ENCODE measurements around the gene CEP83.
"Not testable (repeated sequence)": the region's sequence is repeated elsewhere in the genome, so short reads cannot be mapped to it uniquely, and the experiment has no call there.

The CEP83 gene, protein sequence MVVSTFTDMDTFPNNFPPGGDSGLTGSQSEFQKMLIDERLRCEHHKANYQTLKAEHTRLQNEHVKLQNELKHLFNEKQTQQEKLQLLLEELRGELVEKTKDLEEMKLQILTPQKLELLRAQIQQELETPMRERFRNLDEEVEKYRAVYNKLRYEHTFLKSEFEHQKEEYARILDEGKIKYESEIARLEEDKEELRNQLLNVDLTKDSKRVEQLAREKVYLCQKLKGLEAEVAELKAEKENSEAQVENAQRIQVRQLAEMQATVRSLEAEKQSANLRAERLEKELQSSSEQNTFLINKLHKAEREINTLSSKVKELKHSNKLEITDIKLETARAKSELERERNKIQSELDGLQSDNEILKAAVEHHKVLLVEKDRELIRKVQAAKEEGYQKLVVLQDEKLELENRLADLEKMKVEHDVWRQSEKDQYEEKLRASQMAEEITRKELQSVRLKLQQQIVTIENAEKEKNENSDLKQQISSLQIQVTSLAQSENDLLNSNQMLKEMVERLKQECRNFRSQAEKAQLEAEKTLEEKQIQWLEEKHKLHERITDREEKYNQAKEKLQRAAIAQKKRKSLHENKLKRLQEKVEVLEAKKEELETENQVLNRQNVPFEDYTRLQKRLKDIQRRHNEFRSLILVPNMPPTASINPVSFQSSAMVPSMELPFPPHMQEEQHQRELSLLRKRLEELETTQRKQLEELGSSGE

DNA sequence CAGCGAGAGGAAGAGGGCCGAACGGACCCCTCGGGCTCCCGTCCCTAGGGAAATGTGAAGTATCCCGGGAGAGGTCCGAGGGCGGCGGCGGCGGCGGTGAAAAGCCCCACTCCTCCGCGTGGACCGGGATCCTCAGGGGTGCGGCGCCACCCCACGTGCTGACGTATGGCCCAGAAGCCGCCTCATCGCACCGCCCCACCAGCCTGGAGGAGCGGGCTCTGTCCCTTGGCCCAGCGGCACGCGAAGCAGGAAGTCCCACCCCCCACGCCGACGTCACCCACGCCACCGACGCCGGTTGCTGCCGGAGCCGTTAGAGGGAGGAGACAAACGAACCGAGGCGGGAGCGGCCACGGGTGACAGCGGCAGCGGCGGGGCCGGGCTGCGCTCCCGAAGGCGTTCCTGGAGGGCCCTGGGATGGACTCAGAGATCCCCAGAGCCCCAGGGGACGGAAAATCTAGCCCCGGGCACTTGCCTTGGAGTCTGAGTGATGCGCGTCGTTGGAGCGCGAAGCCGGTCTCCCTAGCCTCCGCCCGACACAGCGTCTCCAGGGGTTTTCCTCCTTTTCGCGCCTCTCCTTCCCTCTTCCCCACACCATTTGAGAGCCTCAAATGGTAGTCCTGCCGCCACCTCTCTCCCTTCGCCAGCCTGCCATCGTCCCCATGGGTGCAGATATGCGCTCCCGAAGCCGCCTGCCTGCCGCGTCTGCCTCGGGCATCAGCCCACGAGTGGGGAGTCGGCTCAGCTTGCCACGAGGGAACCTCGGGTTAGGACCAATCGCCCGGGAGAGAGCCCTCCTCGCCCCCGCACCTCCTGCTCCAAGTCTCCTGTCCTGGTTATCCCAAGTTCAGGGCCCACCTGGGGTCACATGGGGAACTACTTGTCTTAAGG is at the start of gene CEP83:
Gene CEP83, minus strand, starts transcription at position 140 of the 888 bp plus-strand sequence. CDS start 47,377 bp downstream, outside the sequence.
- peak; percentile 92 to 95 for DNase-seq (ENCODE audit: low read depth in 2 of 2)

DNA sequence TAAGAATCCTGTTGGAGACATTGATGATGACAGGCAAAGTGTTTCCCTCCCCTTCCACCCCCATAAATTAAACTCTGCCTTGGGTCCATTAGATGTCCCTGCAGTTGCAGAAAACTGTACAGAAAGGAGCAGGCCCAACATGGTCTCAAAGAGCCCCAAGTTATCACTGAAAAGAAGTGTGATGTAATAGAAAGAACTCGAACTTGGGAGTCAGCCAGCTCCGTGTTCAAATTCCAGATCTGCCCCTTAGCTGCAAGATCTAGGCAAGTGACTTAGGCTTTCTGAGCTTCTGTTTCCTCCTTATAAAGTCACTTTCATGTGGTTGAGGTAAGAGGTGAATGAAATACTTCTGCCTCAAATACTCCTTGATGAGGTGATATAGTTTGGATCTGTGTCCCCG is 49.6 kb upstream of the CEP83 start:
- DNase-seq (ENCODE audit: low read depth in 2 of 2), result no peak

DNA sequence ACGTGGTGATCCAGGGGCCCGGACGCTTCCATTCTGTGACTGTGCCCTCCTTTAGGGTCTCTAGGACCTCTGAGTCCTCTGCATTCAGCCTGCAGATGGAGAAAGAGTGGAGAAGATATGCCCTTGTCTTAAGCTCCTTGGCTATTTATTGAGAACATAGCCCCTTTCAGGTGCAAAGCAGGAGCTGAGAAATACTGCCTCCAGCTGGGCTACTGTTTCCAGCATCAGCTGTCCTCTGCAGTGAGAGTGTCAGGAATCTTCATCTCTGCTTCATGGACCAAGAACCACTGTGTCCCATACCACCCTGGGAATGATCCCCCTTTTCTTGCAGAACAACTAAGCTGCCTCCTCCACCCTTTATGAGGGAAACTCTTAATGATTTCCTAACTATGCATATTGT is 47.8 kb upstream of the CEP83 start:
- DNase-seq (ENCODE audit: low read depth in 2 of 2), result no peak

DNA sequence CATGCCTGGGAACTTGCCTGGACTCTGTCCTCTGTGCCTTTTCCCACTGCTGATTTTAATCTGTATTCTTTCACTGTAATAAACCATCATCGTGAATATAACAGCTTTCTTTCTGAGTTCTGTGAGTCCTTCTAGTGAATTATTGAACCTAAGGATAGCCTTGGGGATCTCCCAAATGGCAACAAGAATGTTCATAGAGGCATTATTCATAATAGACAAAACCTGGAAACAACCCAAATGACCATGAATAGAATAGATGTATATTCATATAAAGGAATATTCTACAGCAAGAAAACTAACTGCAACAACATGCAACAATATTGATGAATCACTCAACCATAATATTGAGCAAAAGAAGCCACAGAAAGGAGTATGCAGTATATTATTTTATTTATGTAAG is 44.7 kb upstream of the CEP83 start:
- DNase-seq (ENCODE audit: low read depth in 2 of 2), result no peak

DNA sequence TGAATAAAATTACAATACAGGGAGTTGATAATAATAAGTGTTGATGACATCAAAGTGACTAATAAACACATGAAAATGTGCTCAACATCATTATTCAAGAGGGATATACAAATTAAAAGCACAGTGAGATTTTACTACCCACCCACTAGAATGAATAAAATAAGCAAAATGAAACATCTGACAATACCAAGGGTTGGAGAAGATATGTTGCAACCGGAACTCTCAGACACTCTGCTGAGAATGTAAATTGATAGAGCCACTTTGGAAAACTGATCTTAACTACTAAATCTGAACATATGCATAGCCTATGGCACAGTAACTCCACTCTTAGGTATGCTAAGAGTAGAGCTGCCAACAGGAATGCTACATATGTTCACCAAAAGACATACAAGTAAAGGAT is 44.0 kb upstream of the CEP83 start:
- DNase-seq (ENCODE audit: low read depth in 2 of 2), result no peak

DNA sequence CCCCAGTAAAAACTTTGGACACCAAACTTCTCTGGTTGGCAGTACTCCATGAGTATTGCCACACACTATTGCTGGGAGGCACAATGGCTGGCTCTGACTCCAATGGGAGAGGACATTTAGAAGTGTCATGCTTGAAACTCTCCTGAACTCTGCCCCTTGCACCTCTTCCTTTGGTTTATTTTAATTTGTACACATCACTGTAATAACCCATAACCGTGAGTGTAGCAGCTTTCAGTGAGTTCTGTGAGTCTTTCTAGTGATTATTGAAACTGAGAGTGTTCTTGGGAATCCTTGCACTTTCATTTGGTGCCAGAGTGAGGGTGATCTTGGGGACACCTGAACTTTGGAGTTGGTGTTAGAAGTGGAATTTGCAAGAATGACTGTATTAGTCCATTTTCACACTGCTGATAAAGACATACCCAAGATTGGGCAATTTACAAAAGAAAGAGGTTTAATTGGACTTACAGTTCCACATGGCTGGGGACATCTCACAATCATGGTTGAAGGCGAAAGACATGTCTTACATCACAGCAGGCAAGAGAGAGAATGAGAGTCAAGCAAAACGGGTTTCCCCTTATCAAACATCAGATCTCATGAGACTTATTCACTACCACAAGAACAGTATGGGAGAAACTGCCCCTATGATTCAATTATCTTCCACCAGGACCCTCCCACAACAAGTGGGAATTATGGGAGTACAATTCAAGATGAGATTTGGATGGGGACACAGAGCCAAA is 41.3 kb upstream of the CEP83 start:
- no peak for DNase-seq (ENCODE audit: low read depth in 2 of 2)

DNA sequence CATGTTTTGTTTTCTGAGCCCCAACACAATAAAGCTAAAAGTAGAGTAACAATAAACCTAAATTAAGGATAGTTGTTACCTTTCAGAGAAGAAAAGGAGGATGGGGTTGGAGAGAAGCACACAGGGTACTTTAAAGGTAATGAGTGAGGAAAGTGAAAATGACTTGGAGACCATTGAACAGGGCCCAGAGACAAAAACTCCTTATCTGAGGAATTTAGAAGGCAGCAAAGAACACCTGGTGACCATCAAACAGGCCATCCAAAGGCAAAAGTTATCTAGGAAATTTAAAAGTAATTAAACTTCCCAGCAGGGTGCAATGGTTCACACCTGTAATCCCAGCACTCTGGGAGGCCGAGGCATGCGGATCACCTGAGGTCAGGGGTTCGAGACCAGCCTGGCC is 39.0 kb upstream of the CEP83 start:
- no peak for DNase-seq (ENCODE audit: low read depth in 2 of 2)

DNA sequence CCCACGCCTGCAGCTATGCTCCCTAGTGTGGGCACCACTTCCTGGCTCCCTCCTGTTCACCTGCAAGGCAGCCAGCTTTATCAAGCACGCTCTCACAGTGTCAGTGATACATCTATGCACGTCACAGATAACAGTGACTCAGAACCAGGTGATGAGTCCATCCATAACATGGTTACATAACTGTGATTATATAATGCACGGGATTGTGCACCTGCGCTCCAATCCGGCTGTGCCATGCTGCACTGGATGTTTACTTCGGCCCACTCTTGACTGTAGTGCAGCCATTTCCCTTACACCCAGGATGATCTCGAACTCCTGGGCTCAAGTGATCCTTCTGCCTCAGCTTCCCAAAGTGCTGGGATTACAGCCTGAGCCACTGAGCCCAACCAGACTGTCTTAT is 38.4 kb upstream of the CEP83 start:
- DNase-seq (ENCODE audit: low read depth in 2 of 2), result no peak

DNA sequence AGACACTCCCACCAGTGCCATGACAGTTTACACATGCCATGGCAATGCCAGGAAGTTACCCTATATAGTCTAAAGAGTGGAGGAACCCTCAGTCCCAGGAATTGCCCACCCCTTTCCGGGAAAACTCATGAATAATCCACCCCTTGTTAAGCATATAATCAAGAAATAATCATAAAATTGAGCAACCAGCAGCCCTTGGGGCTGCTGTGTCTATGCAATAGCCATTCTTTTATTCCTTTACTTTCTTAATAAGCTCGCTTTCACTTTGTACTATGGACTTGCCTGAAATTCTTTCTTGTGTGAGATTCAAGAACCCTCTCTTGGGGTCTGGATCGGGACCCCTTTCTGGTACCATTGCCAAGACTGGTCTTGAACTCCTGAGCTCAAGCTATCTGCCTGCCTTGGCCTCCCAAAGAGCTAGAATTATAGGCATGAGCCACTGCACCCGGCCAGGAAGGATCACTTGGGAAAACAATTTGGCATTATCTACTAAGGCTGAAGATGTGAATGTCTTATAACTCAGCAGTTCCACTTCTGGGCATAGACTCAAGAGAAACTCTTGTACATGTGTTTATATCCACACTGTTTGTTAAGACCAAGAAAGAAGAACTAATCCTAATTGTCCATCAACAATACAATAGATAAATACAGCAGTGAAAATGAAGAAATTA is 35.9 kb upstream of the CEP83 start:
- DNase-seq (ENCODE audit: low read depth in 2 of 2), result no peak

DNA sequence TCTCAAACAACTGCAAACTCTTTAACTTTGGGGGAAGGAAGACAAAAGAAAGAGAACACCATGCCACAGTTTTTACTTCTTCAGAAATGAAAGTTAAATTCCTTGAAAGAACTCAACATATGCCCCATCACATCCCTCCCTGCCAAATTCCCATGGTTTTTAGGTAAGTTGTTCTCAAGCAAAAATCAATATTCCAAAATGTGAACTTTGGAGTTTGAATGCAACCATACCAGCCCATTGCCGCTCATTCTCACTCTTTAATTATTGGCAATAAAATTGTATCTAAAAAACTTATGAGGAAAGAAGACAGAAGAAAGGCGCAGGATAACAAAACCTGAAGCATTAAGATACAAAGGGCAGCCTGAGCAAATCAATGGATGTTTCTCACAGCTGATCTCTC is 31.8 kb upstream of the CEP83 start:
- no peak for DNase-seq (ENCODE audit: low read depth in 2 of 2)

DNA sequence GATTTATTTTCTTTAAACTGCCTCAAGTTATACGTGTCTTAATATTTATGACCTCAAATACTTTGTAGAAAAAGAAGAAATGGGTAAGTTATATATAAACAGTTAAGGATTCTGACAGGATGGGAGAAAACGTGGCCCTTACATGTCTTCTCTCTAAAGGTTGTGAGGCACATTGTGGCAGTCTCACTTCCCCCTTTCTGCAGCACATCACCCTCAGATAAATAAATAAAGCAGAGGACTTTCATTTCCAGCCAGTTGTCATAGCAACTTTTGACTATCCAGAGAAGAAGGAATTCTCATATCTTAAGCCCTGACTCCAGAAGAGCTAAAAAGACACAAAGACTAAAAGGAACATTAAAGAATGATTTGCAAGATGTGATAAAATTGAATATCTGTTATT is 28.8 kb upstream of the CEP83 start:
- DNase-seq (ENCODE audit: low read depth in 2 of 2), result no peak

DNA sequence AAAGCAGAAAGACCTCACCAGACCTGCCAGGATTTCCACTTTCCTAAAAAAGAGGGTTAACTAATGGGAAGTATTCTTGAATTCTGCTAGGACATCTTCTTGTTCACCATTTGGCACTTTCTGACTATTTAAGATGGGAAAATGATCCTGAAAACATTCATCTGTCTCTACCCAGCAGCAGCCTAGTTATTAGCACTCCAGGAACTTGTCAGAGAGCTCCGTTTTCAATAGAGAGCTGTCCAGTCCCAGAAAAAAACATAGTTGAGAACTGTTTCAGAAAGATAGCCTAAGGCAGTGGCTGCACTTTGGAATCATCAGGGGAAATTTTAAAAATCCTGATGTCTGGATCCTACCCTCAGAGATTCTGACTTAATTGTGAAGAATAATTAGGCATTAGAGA is 22.1 kb upstream of the CEP83 start:
- no peak for DNase-seq (ENCODE audit: low read depth in 2 of 2)

DNA sequence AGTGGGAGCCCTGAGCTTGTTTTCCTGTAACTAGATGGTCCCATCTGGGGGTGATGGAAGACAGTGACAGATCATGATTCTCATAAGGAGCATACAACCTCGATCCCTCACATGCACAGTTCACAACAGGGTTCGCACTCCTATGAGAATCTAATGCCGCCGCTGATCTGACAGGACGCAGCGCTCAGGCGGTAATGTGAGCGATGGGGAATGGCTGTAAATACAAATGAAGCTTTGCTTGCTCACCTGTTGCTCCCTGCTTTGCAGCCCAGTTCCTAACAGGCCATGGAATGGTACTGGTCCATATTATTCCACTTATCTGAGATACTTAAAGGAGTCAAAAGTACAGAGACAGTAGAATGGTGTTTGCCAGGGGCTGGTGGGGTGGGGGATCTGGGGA is 9.9 kb upstream of the CEP83 start:
- DNase-seq (ENCODE audit: low read depth in 2 of 2), result no peak

DNA sequence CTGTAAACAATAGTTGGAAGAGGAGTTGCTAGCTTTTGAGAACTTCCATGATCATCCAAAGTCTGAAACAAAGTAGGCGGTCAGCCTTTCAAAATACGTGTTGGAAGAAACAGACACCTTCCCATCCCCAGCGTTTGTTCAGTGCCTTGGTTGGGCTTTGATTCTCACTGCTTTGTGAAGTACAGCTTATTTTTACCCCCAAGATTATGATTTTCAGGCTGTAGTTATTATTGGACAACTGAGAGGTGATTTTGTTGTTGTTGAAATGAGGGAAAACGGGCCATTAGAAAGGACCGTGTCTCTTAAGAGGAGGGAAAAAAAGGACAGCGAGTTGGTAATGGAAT is 921 bp upstream of the CEP83 start:
- DNase-seq (ENCODE audit: low read depth in 2 of 2), result no peak

DNA sequence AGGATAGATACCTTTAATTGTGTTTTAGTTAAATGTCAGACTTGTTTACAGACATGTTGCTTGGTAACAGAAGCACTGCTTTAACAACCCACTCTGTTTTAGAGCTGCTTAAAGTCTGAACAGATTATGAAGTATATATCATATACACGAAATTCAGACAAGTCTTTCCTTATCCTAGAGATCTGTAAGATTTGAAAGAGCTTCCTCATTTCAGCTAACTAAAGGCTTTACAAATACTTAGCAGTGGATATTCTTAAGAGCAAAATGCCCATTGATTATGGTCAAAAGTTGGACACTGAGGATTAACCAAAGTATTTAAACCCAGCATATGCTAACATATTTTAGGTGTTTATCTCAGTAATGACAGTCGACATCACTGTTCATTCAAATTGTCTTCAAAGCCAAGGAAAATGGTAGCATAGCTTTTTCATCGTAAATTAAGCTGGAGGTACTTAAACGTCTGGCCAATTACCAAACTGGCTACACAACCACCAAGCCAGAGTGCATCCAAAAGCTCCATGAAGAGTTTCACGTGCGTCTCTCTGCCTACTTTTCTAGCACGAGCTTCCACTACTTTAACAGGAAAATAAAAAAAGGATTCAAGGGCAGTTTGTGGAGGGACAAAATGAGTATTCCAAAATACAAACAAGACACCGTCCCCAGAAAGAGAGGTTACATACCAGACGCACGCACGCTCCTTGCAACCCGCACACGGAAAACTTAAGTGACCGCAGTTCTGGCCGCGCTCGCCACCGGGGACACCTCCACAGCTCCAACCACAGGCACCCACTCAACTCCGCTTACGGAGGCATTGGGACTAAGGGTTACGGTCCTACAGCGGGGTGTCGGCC is 565 bp downstream of the CEP83 start:
- DNase-seq (ENCODE audit: low read depth in 2 of 2), result no peak

DNA sequence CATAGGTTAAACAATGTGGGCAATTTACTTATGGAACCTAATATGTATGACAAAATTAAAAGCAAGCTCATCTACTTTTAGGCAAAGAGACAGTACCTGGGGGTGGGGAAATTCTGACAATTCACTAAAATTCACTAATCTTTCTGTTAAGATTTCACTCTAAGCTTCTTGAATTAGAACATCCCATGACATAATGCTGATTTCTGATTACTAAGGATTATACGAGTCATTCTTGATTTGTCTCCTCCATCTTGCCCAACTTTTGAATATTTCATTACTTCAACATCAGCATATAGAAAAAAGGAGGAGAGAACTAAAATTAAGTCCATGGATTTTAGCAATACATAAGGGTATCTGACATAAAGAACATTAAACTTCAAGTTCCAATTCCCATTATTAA is 2.4 kb downstream of the CEP83 start:
- DNase-seq (ENCODE audit: low read depth in 2 of 2), result no peak

DNA sequence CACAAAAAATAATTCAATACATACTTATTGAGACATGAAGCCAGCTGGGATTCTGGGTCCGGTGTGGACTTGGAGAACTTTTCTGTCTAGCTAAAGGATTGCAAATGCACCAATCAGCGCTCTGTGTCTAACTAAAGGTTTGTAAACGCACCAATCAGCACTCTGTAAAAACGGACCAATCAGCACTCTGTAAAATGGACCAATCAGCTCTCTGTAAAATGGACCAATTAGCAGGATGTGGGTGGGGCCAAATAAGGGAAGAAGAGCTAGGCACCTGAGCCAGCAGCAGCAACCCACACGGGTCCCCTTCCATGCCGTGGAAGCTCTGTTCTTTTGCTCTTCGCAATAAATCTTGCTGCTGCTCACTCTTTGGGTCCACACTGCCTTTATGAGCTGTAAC is 5.3 kb downstream of the CEP83 start:
- not testable (repeated sequence) for DNase-seq (ENCODE audit: low read depth in 2 of 2)

DNA sequence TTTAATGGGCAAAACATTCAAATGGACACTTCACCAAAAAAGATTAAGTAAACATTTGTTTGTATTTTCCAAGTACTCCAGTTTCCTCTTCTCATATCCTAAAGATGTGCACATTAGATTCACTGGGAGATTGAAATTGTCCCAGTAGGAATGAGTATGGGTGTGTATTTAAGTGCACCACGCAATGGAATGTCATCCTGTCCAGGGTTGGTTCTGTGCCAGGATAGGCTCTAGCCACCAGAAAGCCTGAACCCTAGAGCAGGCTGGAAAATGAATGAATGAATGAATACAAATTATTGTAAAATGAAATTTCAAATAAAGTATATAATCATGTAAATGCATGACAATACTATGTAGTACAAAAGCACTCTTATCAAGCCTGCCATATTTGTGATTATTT is 14.0 kb downstream of the CEP83 start:
- DNase-seq (ENCODE audit: low read depth in 2 of 2), result no peak

DNA sequence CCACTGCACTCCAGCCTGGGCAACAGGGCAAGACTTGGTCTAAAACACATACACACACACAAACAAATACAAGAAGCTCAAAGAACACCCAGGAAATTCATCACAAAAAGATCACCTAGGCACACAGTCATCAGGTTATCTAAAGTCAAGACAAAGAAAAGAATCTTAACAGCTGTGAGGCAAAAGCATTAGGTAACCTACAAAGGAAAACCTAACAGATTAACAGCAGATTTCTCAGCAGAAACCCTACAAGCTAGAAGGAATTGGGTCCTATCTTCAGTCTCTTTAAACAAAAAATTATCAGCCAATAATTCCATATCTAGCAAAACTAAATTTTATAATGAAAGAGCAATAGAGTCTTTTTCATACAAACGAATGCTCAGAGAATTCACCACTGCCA is 22.4 kb downstream of the CEP83 start:
- DNase-seq (ENCODE audit: low read depth in 2 of 2), result no peak

DNA sequence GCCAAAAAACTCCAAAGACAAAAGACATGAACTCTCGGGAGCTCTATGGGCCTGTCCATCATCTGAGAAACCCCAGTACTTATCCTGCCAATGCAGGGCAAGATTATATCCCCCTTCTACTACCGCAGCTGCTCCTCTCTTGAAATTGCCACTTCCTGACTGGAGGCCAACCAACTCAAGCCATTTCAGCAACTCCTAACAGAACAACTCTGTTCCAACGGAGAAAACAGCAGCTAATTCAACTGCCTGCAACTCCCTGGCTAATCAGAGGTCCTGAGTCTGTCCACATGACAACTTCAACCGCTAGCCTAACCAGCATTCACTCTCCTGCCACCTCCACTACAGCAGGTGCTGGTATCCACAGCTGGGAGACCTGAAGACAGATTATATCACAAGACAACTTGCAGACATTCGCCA is 24.1 kb downstream of the CEP83 start:
- no peak for DNase-seq (ENCODE audit: low read depth in 2 of 2)
